ELF-1 (cell line): ENCODE results near the gene TERB2.
"Not testable (repeated sequence)": the region's sequence is repeated elsewhere in the genome, so short reads cannot be mapped to it uniquely, and the experiment has no call there.

Experiments used
- DNase-seq: peaks from one replicate; pipeline ENCODE4 v3.0.0-alpha.2; 2016; ENCODE audit warnings: low read depth, low spot score

The TERB2 gene

GRCh38 chr15:45003731-45004410 lies 47.4 kb downstream of the TERB2 start:
- DNase-seq = not testable (repeated sequence)

DNA sequence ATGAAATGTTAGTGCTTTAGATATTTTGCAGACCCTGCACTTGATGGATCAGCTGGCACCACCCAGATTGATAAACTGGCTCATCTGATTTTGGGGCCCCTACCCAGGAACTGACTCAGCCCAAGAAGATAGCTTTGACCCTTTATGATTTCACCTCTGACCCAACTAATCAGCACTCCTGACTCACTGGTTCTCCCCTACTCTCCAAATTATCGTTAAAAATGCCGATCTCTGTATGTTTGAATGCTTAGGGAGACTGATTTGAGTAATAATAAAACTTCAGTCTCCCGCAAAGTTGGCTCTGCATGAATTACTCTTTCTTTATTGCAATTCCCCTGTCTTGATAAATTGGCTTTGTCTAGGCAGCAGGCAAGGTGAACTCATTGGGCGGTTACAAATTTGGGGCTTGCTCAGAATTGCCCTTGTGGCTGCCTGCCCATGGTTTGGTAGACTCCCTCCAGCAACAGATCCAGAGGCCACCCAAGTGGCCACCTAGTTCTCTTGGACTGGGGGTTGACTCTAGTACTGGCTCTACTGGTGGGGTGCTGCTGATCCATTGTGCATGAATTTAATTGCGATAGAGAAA lies 48.2 kb downstream of the TERB2 start:
- not testable (repeated sequence) for DNase-seq

DNA sequence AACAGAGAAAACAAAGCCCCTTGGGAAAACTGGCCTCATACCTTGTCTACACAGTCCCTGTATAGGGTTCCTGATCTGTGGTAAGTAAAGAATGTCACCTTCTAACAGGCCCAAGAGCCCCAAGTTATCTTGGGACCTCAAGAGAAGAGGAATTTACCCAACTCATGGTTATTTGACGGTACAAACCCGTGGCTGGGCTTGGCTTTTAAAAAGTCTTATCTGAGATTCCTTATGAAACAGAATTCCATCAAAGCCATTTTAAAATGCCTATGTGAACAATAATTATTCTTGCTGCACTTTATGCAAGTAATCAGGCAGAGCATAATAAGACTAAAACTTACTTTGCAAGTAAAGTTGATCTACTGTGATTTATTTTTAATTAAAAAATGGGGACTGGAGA lies 52.6 kb downstream of the TERB2 start:
- DNase-seq = no peak

DNA sequence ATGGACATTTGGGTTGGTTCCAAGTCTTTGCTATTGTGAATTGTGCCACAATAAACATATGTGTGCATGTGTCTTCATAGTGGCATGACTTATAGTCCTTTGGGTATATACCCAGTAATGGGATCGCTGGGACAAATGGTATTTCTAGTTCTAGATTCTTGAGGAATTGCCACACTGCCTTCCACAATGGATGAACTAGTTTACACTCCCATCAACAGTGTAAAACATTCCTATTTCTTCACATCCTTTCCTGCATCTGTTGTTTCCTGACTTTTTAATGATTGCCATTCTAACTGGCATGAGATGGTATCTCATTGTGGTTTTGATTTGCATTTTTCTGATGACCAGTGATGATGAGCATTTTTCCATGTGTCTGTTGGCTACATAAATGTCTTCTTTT lies 58.6 kb downstream of the TERB2 start:
- not testable (repeated sequence) for DNase-seq

DNA sequence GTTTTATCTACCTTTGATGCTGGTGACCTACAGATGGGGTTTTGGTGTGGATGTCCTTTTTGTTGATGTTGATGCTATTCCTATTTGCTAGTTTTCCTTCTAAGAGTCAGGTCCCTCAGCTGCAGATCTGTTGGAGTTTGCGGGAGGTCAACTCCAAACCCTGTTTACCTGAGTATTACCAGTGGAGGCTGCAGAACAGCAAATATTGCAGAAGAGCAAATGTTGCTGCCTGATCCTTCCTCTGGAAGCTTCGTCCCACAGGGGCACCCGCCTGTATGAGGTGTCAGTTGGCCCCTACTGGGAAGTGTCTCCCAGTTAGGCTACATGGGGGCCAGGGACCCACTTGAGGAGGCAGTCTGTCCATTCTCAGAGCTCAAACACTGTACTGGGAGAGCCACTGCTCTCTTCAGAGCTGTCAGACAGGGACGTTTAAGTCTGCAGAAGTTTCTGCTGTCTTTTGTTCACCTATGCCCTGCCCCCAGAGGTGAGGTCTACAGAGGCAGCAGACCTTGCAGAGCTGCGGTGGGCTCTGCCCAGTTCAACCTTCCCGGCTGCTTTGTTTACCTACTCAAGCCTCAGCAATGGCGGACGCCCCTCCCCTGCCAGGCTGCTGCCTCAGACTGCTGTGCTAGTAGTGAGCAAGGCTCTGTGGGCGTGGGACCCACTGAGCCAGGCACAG lies 63.9 kb downstream of the TERB2 start:
- not testable (repeated sequence) for DNase-seq

GRCh38 chr15:45020901-45021259 lies 64.4 kb downstream of the TERB2 start:
- not testable (repeated sequence) for DNase-seq

DNA sequence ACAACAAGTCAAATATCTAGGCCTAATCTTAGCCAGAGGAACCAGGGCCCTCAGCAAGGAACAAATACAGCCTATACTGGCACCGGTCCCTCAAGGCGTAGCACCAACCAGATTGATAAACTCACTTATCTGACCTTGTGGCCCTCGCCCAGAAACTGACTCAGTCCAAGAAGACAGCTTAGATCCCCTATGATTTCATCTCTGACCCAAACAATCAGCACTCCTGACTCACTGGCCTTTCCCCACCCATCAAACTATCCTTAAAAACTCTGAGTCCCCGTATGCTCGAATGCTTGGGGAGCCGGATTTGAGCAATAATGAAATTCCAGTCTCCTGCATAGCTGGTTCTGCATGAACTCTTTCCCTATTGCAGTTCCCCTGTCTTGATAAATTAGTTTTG lies 64.9 kb downstream of the TERB2 start:
- no peak for DNase-seq

DNA sequence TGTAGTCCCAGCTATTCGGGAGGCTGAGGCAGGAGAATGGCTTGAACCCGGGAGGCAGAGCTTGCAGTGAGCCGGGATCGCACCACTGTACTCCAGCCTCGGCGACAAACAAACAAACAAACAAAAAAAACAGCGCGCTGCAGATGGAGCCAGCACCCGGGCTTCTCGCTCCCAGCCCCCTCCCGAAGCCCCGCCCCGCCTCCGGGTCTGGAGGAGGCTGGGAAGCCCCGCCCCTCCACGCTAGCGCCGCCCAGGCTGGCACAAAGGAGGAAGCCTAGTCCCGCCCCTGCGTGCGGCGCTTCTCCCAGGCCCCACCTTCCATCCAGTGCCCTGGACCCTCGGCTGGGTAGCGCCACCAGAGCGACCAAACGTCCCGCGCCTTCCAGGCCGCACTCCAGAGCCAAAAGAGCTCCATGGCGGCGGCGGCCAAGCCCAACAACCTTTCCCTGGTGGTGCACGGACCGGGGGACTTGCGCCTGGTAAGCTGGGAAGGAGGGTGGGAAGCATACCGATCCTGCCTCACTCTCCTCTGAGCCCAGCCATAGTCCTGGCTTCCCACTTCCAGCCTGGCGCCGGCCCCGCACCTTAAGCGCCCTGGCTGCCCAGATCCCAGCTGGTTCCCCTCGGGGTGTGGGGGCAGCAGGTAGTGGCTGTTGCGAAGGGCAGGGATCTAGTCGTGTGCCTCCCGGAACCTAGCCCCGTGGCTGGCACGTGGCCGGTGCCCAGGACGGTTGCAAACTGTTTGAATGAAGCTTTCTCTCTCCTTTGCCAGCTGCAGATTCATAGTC lies 66.6 kb downstream of the TERB2 start, which contains the start of gene SORD:
Gene SORD, plus strand, starts transcription at position 325 of the 788 bp plus-strand sequence. Its CDS starts 89 bp downstream, at position 414.
- DNase-seq = peak; percentile 96

- no peak for DNase-seq
These were observed 67.3 kb downstream of the TERB2 start for GRCh38 chr15:45023659-45024225.

GRCh38 chr15:45024649-45025048 lies 68.2 kb downstream of the TERB2 start:
- not testable (repeated sequence) for DNase-seq

- not testable (repeated sequence) for DNase-seq
These were observed 69.1 kb downstream of the TERB2 start for GRCh38 chr15:45025627-45026026.

DNA sequence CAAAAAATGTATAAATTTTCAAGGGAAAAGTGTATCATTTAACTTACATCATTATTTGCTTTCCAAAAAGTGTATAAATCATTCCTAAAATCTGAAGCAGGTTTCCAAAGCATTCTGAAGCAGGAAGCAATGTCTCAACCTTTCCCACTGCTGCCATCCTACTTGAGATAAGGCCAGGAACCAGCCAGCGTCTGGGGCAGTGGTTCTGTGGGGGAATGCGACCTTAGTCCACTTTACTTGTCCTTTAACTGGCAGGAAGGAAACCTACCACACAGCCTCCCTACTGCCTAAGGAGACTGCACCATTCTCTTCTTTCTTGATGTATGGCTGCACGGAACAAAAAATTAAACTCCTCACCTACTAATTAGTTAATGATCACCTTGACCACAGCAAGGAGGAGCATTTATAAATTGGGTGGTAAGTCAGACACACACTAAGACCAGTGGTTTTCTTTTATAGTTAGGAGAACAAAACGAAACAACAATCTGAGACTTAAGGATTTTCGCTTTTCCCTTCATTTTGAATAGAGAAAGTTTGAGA lies 70.2 kb downstream of the TERB2 start:
- DNase-seq = peak; percentile 7

DNA sequence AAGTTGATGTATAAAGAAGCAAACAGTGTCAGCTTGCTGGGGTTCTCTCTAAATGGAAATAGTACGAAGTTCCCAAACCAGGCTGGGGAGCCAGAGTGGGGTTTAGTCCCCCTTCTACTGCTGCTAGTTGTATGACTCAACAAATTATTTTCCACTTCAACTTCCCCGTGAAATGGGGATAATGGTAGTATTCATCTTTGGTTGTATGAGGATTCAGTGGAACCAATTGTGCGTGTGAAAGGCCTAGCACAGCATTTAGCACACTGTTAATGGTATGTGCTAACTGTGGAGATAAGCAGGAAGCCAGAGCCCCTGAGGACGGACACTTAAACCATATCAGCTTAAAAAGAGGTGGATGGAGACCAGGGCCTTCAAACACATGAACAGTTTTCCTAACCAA lies 70.7 kb downstream of the TERB2 start:
- no peak for DNase-seq
